Dedifferentiated amniotic fluid mesenchymal stem cell (primary cell): ENCODE measurements around the gene CTCFL.

ENCODE experiments used
- DNase-seq: peaks from one replicate; pipeline ENCODE4 v3.0.0-alpha.2; 2016; ENCODE audit errors: extremely low spot score

The CTCFL gene

GRCh38 chr20:57559658-57560553, 35.0 kb upstream of the CTCFL start:
- no peak for DNase-seq

DNA sequence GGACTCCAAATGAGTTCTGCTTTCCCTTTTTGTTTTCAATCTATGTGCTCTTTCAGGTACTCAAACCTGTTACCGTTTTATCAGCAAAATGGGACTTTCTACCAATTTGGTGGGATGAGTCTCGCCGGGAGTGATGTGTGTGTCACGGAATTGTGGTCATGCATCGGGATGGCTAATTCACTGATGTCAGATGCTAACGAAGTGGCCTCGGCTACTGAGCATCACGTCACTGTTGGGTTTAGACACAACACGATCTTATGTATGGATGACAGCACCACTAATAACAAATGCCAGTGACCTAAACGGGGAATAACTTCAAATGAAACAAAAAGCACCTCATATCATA, 34.3 kb upstream of the CTCFL start:
- no peak for DNase-seq

- DNase-seq: no peak
Measured at GRCh38 chr20:57558614-57559288, 33.8 kb upstream of the CTCFL start.

DNA sequence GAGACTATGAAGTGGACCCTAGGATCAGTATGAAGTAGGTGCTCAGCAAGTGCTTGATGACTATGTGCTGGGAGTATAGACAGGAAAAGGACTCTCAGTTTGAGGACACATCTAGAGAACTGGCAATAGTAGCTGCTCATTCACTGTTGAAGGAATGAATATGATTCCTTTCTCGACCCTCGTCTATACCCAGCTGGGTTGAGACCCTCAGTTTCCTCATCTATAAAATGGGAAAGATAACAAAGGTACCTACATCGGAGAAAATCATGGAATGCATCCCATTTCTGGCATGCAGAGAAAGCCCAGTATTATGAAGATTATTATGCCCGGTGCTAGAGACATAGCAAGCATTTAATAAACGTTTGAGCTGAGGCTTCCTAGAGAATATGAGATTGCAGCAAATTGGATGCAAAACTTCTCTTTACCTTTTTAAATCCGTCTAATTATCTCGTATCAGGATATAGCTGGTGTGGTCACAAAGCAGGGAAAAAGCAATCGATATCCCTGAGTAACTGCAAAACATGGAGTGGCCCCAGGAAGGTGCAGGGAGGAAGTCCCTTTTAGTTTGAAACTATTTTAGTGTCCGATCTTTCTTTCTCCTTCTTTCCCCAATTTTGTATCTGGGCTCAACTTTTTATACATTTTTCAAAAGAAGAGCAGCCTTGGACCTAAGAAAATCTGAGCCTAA, 33.1 kb upstream of the CTCFL start:
- no peak for DNase-seq

DNA sequence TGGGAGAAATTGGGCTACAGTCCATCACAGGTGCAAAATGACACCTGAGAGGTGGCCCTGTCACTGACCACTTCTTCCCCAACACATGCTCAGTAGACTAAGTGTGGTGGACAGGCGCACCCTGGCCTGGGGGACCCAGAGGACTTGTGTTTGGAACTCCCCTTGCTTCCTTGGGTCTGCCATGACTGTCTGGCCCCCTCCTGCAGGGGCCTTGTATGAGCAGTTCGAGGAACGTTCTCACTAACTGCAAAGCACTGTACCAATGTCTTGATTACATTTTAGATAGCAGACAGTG, 32.0 kb upstream of the CTCFL start:
- no peak for DNase-seq

GRCh38 chr20:57555457-57556184, 30.7 kb upstream of the CTCFL start:
- DNase-seq: no peak

GRCh38 chr20:57553376-57554018, 28.6 kb upstream of the CTCFL start:
- DNase-seq: no peak

- no peak for DNase-seq
Measured at GRCh38 chr20:57552471-57552870, 27.5 kb upstream of the CTCFL start.

GRCh38 chr20:57548177-57549058, 23.5 kb upstream of the CTCFL start:
- DNase-seq: no peak

- no peak for DNase-seq
Measured at GRCh38 chr20:57546956-57547649, 22.2 kb upstream of the CTCFL start.

DNA sequence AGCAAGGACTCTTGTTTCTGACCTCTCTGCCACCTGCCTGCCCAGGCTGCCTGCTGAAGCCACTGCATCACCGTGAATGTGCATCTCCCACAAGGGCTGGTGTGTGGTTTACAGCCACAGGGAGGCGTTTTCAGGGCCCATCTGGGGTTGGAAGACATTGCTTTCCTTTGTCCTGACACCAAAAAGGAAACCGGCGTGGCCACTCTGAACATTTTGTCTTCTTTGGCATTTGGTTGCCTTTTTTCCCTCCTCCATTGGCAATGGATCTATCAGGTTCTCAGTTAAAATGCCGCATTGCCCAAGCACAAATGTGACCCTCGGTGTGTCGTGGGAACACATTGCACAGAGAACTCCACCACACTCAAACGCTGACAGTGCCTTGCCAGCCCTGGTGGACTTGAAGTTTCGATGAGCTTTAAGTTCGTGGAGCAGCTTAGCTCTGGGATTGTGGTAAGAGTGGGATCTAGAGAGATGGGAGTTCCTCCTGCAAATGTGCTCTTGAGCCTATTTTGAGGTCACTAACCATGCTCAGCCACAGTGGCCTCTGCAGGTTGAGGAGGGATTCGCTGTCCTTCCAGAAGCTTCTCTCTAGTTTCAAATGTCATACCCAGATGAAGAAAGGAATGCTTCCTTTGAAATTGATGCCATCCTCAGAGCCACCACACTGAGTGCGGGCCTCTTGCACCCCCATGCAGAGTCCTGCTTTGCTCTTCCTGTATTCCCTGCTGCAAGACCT, 21.2 kb upstream of the CTCFL start:
- no peak for DNase-seq

GRCh38 chr20:57544838-57545564, 20.1 kb upstream of the CTCFL start:
- no peak for DNase-seq

DNA sequence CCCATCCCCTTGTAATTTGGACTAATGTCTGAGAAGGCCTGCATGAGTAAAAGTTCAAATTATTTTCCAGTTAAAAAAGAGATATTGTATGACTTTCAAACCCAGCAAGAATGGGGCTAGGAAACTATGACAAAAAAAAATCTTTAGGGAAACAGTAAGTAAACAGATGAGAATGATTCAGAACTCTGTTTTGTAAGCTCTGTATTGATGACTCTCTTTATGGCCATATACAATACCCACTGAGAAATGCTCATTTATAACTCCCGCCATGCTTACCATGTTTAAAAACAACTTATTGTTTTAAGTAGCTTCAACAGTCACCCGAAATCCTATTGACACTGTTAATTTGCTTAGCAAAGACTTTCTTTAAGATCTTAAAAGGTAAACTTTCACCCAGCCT, 18.8 kb upstream of the CTCFL start:
- no peak for DNase-seq

DNA sequence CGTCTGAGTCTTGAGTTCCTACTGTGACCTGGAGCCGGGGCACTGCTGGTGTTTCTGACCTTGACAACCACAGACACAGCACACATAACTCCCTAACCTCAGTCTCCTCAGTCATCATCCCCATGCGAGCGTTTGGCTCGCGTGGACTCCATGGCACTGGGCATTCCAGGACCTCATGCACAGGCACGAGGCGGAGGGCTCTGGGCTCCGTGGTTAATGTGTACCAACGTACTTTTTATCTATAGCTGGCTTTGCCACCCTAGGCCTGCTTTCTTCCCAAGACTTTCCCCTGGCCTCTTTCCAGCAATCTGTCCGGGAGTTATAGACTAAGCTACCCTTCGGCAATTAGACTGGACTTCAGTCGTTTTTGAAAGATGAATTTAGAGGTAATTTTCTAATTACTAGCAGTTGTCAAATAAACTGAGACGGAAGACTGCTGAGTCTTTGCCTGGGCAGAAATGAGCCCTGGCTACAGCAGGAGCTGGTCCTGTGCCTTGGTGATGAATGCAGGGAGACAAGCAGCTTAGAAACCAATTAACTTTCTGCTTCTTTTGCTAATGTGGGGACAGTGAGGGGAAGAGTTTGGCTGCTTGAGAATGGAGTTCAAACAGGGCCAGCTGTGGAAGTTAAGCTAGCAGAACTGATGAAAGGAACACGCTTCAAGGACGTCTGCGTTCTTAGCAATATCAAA, 16.1 kb upstream of the CTCFL start:
- no peak for DNase-seq

GRCh38 chr20:57539889-57540288, 14.9 kb upstream of the CTCFL start:
- DNase-seq: no peak

- DNase-seq: no peak
Measured at GRCh38 chr20:57537822-57538221, 12.9 kb upstream of the CTCFL start.

DNA sequence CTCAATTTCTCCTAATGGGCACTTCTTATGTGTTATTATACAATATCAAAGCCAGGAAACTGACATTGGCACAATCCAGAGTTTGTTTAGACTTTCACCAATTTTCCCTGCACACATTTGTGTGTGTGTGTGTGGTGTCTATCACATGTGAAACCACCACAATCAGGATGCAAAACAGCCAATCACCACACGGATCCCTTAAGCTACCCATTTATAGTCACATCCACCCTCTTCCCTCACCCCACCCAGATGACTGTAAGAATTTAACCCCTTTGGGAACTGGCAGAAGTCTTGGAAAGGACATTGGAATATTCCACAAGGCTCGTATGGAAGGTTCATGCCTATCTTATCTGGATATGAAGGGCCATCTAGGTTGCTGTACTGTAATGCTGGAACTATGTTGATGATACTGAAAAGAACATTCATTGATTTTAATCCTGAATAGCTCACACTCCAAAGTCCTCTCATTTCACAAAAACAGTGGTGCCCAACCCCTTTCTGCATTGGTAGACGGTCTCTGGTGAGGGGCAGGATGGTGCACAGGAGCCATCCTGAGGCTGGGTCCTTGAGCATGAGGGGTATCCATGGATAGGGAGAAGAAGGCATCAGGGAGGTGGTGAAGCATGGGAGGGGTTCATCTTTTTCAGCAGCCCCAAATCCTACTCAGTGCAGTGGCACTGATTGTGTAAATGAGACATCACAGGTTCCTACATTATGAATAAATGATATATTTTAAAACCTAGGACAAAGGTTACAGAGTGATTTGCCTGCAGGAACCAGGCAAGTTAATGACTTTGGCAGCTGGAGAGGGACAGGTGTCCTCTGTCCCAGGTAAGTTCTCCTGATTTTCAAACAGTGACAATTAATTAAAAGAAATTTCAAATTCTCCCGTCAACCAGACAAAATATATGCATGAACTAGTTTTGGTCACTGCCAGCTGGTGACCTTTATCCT, 12.1 kb upstream of the CTCFL start:
- no peak for DNase-seq
